Ectodermal cell (in vitro differentiated cells): ENCODE results near the gene NAA10.

Experiments
- H3K27ac ChIP-seq: 2 replicates; pipeline ENCODE4 v1.7.0; 2013; ENCODE audit warnings: mild to moderate bottlenecking, low read depth, low read length; ENCODE audit not compliant: insufficient read depth, poor library complexity, severe bottlenecking
- H3K27me3 ChIP-seq: 2 replicates; pipeline ENCODE4 v1.7.0; 2013; ENCODE audit warnings: mild to moderate bottlenecking, low read length; ENCODE audit not compliant: insufficient read depth, control insufficient read depth, poor library complexity, severe bottlenecking
- H3K36me3 ChIP-seq: one replicate; pipeline ENCODE4 v1.7.0; 2013; ENCODE audit warnings: low read length; ENCODE audit not compliant: control insufficient read depth, insufficient read depth
- H3K4me1 ChIP-seq: one replicate; pipeline ENCODE4 v1.7.0; 2013; ENCODE audit warnings: low read length; ENCODE audit not compliant: control insufficient read depth, insufficient read depth
- H3K4me3 ChIP-seq: 2 replicates; pipeline ENCODE4 v1.7.0; 2013; ENCODE audit warnings: low read depth, low read length, control low read depth; ENCODE audit not compliant: insufficient read depth
- H3K9me3 ChIP-seq: 2 replicates; pipeline ENCODE4 v1.7.0; 2013; ENCODE audit warnings: mild to moderate bottlenecking, low read length, moderate library complexity; ENCODE audit not compliant: control insufficient read depth
- WGBS, 2 experiments: methylation state at CpG; one replicate each; pipeline ENCODE4 v1.1.7; 2013; ENCODE audit warnings: missing lambda C conversion rate in 2 of 2; 5-methylcytosine and 5-hydroxymethylcytosine counted together

The NAA10 gene

GRCh38 chrX:153938226-153938786 lies 3.5 kb upstream of the NAA10 start:
- 91 to 92% methylated on average over 10 of the region's 10 CpGs for WGBS, 2 experiments
- Histone ChIP-seq H3K27ac (no peak overlapping the region), H3K27me3 (no peaks in the 10 kb centered on the region), H3K9me3 (no peaks in the 10 kb centered on the region), H3K4me1 (peaks cover 15% of the 10 kb centered on the region), H3K36me3 (no peaks in the 10 kb centered on the region), H3K4me3 (no peak overlapping the region)

DNA sequence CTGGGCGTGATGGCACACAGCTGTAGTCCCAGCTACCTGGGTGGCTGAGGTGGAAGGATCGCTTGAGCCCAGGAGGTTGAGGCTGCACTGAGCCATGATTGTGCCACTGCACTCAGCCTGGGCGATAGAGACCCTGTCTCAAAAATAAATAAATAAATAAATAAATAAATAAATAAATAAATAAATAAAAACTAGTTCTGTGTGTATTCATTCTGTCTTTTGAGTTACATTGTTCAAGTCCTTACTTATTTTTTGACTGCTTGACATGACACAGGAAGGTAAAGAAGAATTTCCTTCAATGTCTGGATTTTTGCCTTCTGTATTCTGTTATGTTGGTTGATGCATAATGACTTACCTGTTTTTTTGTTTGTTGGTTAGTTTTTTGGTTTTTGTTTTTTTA lies 2.2 kb upstream of the NAA10 start:
- peaks cover 15% of the 10 kb centered on the region for H3K4me1 ChIP-seq
- H3K9me3 ChIP-seq, result no peaks in the 10 kb centered on the region
- H3K27ac ChIP-seq, result no peak overlapping the region
- H3K4me3 ChIP-seq, result no peak overlapping the region
- no peaks in the 10 kb centered on the region for H3K27me3 ChIP-seq
- 92 to 96% methylated on average over 2 of the region's 3 CpGs for WGBS, 2 experiments
- H3K36me3 ChIP-seq, result no peaks in the 10 kb centered on the region

DNA sequence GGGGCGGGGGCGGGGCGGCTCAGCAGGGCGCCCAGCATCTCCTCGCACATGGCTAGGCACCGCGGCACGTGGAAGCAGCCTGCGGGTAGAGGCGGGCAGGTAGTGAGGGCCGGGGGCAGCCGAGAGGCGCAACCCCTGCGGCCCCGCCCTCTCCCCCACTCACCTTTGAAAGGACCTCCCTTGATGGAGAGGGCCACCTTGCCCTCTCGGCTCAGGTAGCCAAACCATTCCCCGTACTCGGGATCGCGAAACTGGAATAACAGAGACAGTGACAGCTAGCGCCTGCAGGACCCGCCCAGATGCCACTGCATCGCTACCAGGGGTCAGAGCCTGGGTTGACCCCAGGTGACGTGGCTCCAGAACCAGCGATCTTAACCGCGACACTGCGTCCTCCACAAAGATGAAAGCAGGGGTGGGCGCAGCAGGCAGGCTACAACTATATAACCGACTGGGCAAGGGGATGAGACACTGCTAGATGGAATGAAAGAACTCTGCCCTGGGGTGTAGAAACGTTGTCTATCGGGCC lies 552 bp upstream of the NAA10 start:
- no peaks in the 10 kb centered on the region for H3K27me3 ChIP-seq
- no peaks in the 10 kb centered on the region for H3K9me3 ChIP-seq
- 19 to 24% methylated on average over 31 of the region's 32 CpGs for WGBS, 2 experiments
- H3K36me3 ChIP-seq, result no peaks in the 10 kb centered on the region
- peak overlapping the region; percentile 4 for H3K4me3 ChIP-seq
- H3K27ac ChIP-seq, result no peak overlapping the region
- peaks cover 11% of the 10 kb centered on the region for H3K4me1 ChIP-seq

DNA sequence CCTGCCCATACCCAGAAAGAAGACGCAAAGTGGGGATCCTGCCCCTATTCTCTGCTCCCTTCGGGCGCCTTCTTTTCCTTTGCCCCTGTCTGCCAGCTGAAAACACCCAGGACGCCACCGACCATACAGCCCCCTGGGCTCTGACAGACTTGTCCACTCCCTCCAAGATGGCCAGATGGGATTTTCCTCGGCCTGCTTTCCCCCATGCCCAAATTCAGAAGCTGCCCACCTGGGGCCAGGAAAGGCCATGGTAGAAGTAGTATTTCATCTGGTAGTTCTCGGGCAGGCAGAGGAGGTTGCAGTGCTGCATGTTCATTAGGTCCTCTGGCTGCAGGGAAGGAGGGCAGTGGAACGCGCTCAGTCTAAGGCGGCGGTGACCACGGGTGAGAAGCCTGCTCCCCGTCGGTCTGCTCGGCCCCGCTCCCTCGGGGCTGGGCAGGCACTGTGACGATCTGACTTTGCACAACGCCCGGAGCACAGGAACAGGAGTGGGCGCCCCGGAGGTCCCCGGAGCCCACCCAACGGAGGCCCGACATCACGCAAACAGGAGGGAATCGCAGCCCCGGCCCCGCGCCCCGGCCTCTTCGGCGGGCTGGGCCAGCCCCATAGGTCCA lies 582 bp downstream of the NAA10 start:
- Histone ChIP-seq H3K27me3 (no peaks in the 10 kb centered on the region), H3K9me3 (no peaks in the 10 kb centered on the region), H3K27ac (no peak overlapping the region), H3K36me3 (no peaks in the 10 kb centered on the region), H3K4me1 (peaks cover 7% of the 10 kb centered on the region), H3K4me3 (peak overlapping the region; percentile 71)
- WGBS, 2 experiments, result 6 to 7% methylated on average over 33 of the region's 33 CpGs

DNA sequence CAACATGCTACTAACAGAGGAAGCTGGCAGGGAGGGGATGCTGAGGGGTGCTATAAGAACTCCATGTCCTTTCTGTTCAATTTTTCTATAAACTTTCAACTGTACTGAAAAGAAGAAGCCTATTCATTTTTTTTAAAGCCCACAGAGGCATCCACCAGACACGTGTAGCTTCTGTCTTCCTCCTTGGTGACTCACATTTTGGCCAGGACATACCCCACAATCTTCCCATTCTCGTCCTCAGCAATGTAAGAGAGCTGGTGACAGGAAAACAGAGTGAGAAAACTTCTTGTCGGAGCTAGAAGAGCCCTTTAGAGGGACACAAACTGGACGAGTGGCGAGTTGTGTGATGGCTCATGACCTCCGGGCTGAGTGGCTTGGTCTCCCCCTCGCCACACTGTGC lies 1.1 kb downstream of the NAA10 start:
- no peak overlapping the region for H3K27ac ChIP-seq
- H3K4me3 ChIP-seq, result peak overlapping the region; percentile 71
- no peaks in the 10 kb centered on the region for H3K36me3 ChIP-seq
- no peaks in the 10 kb centered on the region for H3K27me3 ChIP-seq
- WGBS, 2 experiments, result 69 to 72% methylated on average over 7 of the region's 7 CpGs
- no peaks in the 10 kb centered on the region for H3K9me3 ChIP-seq
- H3K4me1 ChIP-seq, result peaks cover 7% of the 10 kb centered on the region

DNA sequence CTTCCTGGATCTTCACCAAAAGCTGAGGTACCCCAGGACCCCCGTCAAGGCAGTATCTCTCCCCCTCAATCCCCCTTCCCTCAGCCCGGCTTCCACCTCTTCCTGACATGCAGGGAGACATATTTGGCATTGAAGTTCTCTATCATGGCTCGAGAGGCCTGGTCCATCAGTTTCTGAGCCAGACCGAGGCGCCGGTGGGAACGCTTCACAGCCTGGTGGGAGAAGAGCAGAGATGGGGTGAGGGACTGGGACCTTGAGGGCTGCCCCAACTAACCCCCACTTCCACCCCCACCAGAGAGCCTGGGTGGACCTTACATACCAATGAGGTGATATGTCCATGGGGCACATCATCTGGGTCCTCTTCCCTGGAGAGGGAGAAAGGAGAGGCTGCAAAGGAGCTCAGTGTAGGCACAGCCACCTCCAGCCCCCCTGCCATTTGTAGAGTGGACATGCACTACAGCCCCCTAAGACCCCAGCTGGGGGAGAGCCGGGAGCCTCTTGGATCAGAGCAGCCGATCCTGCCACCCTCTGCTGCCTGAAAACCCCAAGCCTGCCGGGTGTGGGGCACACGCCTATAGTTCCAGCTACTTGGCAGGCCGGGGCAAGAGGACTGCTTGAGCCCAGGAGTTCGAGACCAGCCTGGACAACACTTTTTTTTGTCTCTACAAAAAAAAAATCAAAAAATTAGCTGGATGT lies 2.5 kb downstream of the NAA10 start:
- no peaks in the 10 kb centered on the region for H3K9me3 ChIP-seq
- WGBS, 2 experiments, result 93 to 94% methylated on average over 12 to 13 of the region's 13 CpGs
- no peak overlapping the region for H3K4me3 ChIP-seq
- no peaks in the 10 kb centered on the region for H3K36me3 ChIP-seq
- no peak overlapping the region for H3K27ac ChIP-seq
- H3K27me3 ChIP-seq, result no peaks in the 10 kb centered on the region
- H3K4me1 ChIP-seq, result peaks cover 7% of the 10 kb centered on the region

GRCh38 chrX:153931748-153932147 lies 3.1 kb downstream of the NAA10 start:
- H3K4me1 ChIP-seq, result peaks cover 13% of the 10 kb centered on the region
- H3K27ac ChIP-seq, result no peak overlapping the region
- H3K27me3 ChIP-seq, result no peaks in the 10 kb centered on the region
- H3K36me3 ChIP-seq, result no peaks in the 10 kb centered on the region
- no peak overlapping the region for H3K4me3 ChIP-seq
- 95 to 96% methylated on average over 13 of the region's 13 CpGs for WGBS, 2 experiments
- H3K9me3 ChIP-seq, result no peaks in the 10 kb centered on the region

DNA sequence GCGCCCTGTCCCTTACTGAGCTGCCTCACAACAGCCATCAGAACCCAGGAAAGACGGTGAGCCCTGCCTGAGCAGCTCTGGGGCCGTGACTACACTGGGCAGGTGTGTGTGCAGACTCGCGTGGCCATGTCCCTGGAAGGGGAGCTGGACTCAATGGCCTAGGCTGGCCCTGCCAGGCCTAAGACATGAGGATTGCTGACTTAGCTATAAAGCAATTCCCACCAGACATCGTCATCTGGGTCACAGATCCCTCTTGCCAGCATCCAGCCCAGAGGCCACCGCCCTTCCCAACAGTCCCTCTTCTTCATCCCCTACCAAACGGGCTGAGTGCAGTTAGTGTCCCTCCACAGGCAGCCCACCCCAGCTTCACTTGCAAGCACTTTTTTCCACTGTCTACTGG lies 3.7 kb downstream of the NAA10 start:
- Histone ChIP-seq H3K9me3 (no peaks in the 10 kb centered on the region), H3K4me1 (peaks cover 18% of the 10 kb centered on the region), H3K36me3 (no peaks in the 10 kb centered on the region), H3K4me3 (no peak overlapping the region), H3K27me3 (no peaks in the 10 kb centered on the region), H3K27ac (no peak overlapping the region)
- 95 to 96% methylated on average over 8 of the region's 8 CpGs for WGBS, 2 experiments

DNA sequence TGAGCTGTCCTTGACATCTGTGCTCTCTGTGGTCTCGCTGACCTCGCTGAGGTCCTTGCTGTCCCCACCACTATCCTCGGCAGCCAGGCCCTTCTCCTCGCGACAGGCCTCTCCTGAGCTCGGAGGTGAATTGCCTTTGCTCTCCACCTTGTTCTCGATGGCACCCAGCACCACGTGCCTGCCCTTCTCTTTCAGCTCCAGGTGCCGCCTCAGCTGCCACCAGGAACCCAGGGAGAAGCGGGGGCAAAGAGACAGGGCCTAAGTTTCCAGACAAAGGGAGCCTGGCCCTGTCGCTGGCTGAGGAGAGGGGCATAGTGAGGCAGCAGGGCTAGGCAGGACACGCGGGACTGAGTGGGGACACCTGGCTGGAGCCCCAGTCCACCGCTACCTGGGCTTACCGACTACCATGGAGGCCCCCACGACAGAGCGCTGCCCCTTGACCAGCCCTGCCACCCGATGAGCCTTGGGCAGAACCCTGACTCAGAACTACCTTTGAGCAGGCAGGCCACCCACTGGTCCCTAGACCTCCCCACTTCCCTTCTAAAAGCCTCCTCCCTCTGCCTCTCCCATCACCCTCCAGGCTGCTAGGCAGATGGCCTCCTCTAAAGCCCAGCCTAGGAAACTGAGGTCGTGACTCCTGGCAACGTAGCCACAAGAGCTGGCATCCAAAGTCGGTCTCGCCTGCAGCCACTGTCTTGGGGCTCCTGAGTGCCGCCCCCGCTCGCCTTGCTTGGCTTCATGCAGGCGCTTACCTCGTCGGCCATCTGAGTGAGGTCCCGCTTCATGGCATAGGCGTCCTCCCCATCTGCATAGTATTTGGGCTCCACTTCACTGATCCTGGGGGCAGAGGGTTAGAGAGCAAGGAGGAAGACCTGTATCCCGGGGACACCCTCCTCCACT lies 4.6 kb downstream of the NAA10 start:
- peaks cover 6% of the 10 kb centered on the region for H3K27me3 ChIP-seq
- H3K4me1 ChIP-seq, result peaks cover 18% of the 10 kb centered on the region
- no peaks in the 10 kb centered on the region for H3K9me3 ChIP-seq
- no peak overlapping the region for H3K27ac ChIP-seq
- H3K36me3 ChIP-seq, result no peaks in the 10 kb centered on the region
- 95 to 96% methylated on average over 31 of the region's 31 CpGs for WGBS, 2 experiments
- no peak overlapping the region for H3K4me3 ChIP-seq

DNA sequence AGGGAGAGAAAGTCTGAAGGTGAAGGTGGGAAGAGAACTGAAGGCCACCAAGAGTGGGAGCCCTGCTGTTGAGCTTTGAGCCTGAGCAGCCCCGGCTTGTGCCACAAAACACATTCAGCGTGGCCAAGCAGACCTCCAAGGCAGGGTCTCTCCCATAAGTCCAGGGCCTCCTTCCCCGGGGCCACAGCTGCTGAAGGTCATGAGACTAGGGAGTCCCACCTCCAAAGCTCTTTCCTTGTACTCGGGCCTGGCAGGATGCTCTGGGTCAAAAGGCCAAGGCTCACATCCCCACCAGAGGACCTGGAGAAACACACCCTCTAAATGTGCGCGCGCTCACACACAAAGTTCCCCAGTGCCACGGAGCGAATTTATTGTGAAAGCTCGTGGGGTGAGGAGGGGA lies 5.3 kb downstream of the NAA10 start:
- 97 to 98% methylated on average over 10 of the region's 10 CpGs for WGBS, 2 experiments
- H3K4me1 ChIP-seq, result peaks cover 18% of the 10 kb centered on the region
- H3K9me3 ChIP-seq, result no peaks in the 10 kb centered on the region
- H3K36me3 ChIP-seq, result no peaks in the 10 kb centered on the region
- H3K27me3 ChIP-seq, result peaks cover 8% of the 10 kb centered on the region
- H3K27ac ChIP-seq, result no peak overlapping the region
- H3K4me3 ChIP-seq, result no peak overlapping the region
